Erythroblast (primary cell): ENCODE data around the gene MADD.
"Not testable (repeated sequence)": the region's sequence is repeated elsewhere in the genome, so short reads cannot be mapped to it uniquely, and the experiment has no call there.

Experiments
- DNase-seq, 2 experiments: peaks; one replicate each; lab custom pipeline; 2025; lab: John Stamatoyannopoulos, UW
- GATA1 ChIP-seq: IDR thresholded peaks from 2 replicates; pipeline ENCODE4 v1.6.1; 2011; ENCODE audit warnings: low read depth, mild to moderate bottlenecking, control low read depth, low read length, moderate library complexity
- POLR2A ChIP-seq: IDR thresholded peaks from 2 replicates; pipeline ENCODE4 v1.6.1; 2011; ENCODE audit warnings: mild to moderate bottlenecking, low read length

Gene MADD

GRCh38 chr11:47302853-47303252, 32.9 kb downstream of the MADD start:
- no peak for DNase-seq
- TF ChIP-seq POLR2A = no peak
- no peak for TF ChIP-seq GATA1

GRCh38 chr11:47305734-47306483, 36.0 kb downstream of the MADD start:
- no peak for DNase-seq
- TF ChIP-seq POLR2A = no peak
- TF ChIP-seq GATA1 = no peak

DNA sequence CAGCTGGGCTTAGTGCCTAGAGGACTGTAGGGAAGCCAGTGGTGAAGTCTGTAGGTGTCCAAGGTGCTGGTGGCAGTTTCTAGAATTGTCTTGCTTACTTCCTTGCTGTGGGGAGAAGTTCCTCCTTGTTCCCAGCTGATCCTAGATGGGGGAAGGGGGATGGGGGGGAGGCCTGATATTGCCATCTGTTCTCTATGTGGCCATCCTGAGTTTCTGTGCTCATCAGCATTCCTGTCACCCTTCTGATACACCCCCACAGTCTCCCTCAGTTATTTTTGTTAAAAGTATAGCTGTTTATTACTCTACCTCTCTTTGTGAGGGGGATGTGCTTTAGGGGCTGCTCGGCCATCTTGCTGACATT, 36.5 kb downstream of the MADD start:
- DNase-seq = no peak
- TF ChIP-seq GATA1 (no peak), POLR2A (no peak)

GRCh38 chr11:47308050-47308823, 38.3 kb downstream of the MADD start:
- no peak for DNase-seq
- no peak for TF ChIP-seq GATA1
- no peak for TF ChIP-seq POLR2A

GRCh38 chr11:47314992-47315391, 45.1 kb downstream of the MADD start:
- no peak for DNase-seq
- no peak for TF ChIP-seq POLR2A
- TF ChIP-seq GATA1 = no peak

DNA sequence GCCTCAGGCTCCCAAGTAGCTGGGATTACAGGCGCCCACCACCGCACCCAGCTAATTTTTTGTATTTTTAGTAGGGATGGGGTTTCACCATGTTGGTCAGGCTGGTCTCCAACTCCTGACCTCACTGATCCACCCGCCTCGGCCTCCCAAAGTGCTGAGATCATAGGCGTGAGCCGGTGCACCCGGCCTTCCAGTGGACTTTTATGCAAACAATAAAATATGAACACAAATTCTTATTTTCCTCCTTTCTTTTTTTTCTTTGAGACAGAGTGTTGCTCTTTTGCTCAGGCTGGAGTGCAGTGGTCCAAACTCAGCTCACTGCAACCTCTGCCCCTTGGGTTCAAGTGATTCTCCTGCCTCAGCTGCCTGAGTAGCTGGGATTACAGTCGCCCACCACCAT, 46.6 kb downstream of the MADD start:
- DNase-seq = not testable (repeated sequence)

GRCh38 chr11:47317064-47317828, 47.3 kb downstream of the MADD start:
- TF ChIP-seq POLR2A = no peak
- no peak for TF ChIP-seq GATA1
- no peak for DNase-seq

DNA sequence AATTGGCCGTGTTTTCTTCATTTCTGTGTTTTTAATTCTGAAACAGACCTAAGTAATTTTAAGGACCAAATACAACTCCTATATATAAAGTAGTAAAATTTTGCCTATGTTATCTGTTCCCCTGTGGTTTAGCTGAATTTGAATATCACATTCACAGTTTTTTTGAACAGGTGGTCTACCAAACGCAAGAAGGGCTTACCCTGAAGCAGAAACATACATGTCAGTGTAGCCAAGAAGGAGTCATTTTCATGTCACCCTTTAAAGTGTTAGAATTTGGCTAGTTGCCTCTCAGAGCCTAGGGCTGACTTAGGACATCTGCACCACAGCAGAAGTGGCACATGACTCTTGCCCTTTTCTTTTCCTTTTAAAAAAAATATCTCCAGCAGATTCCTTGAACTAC, 48.2 kb downstream of the MADD start:
- no peak for TF ChIP-seq GATA1
- no peak for TF ChIP-seq POLR2A
- DNase-seq = no peak

DNA sequence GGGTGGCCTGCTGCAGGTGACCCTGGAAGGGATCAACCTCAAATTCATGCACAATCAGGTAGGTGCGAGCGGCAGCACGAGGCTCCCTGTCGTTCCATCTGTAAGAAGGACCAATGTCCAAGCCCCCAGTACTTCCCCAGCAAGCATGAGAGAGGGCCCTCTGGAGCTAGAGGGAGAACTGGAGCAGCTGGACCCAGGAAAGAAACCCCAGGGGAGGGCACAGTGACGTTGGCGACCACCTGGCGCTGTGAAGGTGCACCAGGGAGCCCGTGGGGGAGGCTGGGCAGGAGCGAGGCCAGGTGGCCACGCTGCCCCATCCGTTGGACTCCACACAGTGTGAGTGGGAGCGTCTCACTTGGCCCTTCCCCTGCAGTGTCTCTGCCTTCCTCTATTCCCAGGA, 54.6 kb downstream of the MADD start:
- no peak for TF ChIP-seq POLR2A
- no peak for TF ChIP-seq GATA1

GRCh38 chr11:47325271-47326041, 55.5 kb downstream of the MADD start:
- no peak for TF ChIP-seq POLR2A
- no peak for TF ChIP-seq GATA1
- DNase-seq = peak; percentile 51 to 66

More for the DNA sequence above, 54.6 kb downstream of the MADD start:
- DNase-seq = no peak

GRCh38 chr11:47326198-47326597, 56.3 kb downstream of the MADD start:
- DNase-seq = no peak
- TF ChIP-seq POLR2A (no peak), GATA1 (no peak)

GRCh38 chr11:47327025-47327424, 57.1 kb downstream of the MADD start:
- no peak for DNase-seq
- TF ChIP-seq POLR2A = no peak
- TF ChIP-seq GATA1 = no peak

DNA sequence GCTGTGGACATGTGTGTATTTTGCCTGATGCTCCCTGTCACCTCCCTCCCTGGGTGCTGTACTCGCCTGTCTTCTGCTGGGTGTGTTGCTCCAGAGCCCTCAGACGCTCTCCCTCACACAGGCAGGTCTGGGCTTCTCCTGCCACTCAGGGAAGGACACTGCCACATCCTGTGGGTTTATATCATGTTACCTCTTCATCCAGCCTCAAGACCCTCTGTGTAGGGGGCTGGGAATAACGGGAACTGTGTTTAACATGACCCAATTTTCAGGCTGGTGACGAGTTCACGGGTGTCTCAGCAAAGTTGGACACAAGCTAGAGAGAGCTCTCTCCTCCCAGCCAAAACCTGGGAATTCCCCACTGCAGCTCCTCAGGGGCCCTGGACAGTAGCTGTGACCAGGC, 58.0 kb downstream of the MADD start:
- no peak for DNase-seq
- TF ChIP-seq GATA1 (no peak), POLR2A (no peak)
